NCI-H524 (cell line): Measurements from ENCODE around the gene SKAP1.
"Not testable (repeated sequence)": the region's sequence is repeated elsewhere in the genome, so short reads cannot be mapped to it uniquely, and the experiment has no call there.

Experiments used
- DNase-seq, 2 experiments: peaks; one replicate each; lab custom pipeline; 2025; lab: John Stamatoyannopoulos, UW

Gene SKAP1

DNA sequence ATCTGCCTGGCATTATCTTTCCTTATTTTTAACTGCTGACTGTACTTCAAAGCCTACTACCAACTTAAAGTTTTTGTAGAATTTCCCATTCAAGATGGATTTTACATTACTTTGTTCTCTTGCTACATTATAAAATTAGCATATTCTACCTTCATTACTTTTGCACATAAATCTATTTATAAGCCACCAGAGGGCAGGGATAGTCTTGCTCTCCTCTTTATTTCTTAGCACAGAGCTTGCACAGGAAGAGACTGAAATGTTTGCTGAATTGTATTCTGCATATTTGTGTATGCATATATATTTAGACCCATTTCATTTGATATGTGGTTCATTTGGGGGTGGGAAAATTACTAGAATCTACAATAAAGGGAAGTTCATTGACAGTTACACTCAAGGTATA is 108.0 kb downstream of the SKAP1 start:
- DNase-seq, result no peak

DNA sequence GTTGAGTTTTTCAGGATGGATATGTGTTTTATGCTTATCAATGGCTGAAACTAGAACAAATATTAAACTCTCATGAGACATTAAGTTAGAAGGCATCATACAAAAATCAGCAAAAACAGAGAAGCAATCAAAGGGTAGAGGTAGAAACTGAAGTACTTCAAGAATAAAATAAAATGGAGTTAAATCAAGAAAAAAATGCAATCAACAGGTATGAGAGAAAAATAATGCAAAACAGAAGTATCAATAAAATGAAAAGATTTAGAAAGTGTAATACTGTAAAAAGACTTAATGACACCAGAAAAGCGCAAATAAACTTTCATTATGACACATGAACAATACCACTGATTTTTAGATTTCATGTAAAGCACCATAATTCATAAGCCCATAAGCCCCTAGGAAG is 112.3 kb downstream of the SKAP1 start:
- no peak for DNase-seq

DNA sequence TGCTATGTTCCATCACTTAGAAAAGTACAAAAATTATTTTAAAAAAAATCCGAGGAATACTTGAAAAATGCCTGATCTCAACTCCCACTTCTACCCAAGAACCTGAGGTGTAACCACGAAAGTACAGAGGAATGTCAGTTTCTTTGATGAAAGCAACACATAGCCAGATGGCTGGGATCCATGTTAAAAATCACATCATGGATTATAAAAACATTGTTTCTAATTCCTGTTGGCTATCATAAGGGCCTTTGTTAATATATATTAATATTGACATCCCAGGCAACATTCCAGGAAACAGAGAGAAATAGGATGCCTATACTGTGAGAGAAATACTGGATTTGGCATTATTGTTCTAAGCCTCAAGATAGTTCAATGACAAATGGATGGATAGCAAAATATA is 115.3 kb downstream of the SKAP1 start:
- DNase-seq, result no peak

DNA sequence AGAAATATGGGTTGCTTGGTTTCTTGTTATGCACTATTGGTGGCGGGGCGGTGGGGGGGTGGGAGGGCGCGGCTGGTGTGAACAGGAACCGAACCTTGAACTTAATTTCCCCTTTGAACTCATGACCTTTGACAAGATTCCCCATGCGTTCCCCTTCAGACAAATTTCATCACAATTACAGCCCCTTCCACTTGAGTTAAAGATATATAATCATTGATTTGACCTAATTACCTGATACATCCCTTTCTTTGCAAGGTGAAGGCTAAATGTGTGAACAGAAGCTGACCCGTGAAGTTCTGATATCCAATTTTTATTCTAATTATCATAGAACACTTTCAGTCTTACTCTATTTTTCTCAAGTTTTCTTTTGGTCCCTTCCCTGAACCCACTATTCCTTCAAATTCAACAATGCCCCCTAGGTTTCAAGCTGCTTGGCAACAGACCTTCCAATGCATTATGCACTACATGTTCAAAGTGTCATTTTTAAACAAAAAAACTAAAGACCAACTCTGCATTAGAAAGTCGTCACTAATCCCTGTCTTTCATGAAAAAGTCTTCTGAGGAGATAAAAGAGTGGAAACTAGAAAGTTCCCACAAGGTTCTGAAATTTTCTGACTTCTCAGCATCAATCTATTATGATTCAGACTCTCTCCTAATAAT is 116.8 kb downstream of the SKAP1 start:
- no peak for DNase-seq

DNA sequence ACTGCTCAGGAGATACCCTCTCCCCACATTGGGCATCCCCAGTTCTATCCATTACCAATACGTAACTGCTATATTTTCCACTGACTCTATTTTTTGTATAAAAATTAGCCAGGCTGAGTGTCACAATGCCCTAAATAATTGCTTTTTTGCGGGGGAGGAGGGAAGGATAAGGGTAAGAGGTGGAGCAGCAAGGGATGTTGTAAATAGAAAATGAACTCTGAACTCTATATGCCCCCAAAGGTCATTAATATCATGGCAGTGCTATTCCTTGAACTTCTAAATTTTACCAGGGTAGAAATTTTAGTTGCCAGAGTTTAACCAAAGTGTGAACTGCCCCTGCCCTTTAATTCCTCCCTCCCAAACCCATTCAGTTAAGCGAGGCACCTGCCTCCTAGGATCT is 118.7 kb downstream of the SKAP1 start:
- DNase-seq, result peak in 1 of 2 experiments; percentile 49

DNA sequence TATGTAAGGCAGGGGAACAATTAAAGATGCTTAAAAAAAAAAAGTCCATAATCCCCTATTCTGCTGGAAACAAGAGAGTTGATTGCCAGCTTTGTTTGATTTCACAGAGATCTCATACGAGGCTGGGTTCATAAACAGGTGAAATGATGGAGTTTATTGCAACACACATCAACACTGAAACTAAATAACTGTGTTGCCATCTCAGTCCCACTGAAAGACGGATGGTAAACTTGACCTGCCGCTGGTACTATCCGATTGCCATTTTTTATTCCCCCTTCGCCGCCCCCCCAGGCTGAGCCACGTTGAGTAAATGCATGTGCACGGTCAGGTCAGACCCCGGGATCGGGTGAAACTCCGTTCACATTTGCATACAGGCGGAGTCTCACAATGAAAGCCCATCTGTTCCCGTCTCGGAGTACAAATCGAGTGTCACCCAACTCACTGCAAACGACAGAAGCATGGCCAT is 119.2 kb downstream of the SKAP1 start:
- DNase-seq, result peak; percentile 88 to 96

DNA sequence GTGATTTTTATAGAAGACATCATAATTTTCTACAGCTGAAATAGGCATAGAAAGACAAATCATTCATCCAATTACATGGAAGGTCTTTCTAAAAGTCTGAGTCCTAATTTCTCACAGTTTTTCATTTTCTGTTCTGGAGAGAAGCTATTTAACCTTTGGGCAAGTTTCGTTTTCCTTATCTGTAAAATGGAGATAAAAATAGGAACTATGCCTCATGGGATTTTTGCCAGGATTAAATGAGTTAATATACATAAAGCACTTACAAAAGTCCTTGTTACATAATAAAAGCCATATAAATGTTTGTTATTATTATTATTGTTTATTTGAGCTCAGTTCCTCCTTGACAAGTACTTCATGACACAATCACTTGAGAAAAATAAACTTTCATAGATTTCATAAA is 121.4 kb downstream of the SKAP1 start:
- no peak for DNase-seq

DNA sequence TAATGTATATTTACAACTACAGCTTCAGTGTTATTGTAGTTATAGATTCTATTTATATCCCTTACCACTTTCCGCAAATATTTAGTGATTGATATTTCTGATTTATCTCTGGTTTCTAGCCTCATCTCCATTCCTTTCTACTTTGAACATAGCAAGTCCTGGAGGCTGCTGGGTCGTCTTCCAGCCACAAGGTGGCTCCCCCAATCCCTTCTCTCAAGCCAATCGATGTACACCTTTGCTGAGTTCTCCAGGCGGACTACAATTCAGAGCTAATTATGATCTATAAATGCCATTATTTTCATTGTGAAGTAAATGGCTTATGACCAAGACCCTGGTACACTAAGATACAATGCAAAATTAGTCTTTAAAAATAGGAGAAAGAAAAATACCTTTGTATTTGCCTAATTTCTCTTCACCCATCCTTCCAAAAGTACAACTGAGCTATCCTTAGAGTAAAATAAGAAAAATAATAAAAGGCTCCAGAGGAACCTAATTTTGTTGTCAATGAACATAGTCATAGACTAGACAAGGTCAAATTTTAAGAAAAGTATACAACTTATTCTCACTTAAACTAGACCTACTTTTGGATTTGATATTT is 122.1 kb downstream of the SKAP1 start:
- DNase-seq, result peak; percentile 48 to 71

DNA sequence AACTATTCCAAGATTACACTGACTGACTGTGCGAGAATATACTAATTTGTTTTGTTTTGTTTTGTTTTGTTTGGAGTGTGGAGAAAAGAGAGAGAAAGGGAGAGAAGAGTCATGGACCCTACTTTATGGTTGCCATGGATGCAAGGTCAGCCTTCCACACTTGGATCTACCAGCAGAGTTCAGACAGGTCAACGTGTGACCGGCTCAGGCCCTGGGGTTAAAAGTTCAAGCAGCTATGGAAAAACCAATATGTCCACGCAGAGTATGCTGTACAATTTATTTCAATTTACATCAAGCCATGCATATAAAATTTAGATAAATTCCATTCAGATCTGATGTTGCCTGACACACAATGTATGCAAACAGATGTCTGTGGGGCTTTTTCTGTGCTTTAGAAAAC is 122.8 kb downstream of the SKAP1 start:
- no peak for DNase-seq

DNA sequence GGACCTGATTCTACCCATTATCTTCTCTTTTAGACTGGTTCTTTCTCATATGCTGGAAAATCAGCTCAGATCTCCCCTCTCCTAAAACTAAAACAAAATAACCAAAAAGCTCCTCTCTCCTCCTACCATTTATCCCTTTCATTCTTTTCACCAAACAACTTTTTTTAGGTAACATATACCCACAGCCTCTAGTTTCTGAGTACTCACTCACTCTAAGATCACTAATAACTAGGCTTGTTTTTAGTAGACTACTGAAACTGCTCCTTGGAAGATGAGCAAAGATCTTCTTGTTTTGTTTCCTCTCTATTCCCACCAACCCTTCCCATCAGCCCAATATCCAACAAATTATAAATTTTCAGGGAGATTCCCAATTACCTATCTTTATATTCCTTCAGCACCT is 129.0 kb downstream of the SKAP1 start:
- DNase-seq, result no peak

DNA sequence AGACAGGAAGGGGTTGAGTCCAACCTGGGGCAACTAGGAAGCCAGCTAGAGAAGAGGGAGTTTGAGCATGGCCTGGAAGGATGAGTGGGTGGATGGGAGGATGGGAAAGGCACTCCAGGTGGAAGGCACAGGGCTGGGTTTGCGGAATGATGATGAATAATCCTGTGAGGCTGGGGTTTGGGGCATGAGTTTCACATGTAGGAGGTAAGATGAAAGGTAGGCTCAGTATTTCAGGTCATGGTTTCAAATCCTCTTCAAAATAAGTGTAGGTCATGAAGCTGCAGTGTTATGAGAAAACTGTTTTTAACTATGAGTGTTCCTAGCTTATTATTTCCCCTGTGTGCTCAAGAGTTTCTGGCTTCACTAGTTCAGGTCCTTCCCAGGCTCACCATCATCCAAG is 130.3 kb downstream of the SKAP1 start:
- DNase-seq, result no peak

DNA sequence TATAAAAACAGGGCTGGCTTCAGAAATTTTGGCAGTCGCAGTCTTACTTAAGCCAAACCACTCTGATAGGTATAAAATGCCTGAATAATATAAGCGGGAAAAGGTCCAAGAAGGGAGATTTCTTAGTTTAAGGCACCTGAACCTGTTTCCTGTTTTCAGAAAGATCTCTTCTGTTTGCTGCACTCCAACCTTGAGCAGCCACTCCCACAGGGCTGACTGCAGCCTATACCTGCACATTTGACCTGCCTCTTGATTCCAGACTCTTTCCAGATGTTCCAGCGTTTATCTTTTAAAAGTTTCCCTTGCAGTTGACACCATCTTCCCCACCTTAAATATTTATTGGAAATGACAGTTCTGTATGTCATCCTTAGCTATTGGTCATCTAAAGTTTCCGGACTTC is 132.2 kb downstream of the SKAP1 start:
- no peak for DNase-seq

DNA sequence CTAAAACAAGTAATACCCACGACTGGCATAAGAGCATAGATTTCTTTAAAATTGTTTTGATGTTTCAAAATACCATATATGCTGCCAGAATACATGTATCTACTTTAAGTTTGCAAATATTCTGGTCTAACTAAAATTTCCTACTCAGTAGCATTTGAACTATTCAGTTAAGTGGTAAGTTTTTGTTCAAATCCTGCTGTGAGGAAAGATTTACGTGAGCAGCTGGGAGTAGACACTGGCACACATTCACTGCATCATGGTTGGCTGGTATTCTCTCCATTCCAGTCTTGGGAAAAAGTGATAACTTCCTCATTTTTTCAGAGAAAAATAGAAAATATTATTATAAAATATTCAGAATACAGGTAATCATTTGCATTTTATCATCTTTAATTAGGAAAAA is 133.6 kb downstream of the SKAP1 start:
- DNase-seq, result no peak

DNA sequence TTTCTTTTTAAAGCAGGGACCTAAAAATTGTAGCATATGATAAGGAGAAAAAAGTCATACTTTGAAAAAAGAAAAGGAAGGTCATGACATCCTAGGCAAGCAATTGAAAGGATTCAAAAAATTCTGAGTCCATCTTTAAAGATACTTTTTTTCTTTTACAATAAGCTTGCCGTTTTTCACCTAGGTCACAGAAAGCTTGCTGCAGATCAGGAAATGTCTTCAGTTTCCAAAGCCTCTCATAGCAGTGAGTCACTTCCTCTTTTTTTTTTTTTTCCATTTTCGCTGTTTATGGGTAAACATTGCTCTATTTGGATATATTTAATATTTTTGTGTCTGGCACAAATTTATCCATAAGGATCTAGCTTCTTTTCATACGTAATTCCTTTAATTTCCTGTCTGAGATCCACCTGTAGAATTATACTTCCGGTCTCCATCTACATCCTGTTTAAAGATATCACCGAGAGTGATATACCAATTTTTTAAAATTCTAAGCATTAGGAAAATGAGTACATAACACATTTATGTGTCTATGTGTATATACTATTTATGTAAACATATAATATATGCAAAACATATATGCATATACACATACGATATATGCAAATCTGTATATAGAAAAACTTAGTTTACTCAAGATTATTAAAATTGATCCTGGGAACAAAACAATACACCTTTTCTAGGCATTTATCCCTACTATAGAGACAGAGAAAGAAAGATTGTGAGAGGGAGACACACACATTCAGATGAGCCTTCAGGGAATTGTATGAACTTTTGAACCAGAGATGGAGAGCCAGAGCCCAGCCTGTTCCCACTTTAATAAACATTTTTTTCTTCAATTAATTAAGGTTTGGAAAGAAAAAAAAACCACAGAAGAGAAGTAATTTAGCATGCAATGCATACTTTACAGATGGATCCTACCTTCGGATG is 134.4 kb downstream of the SKAP1 start:
- no peak for DNase-seq

DNA sequence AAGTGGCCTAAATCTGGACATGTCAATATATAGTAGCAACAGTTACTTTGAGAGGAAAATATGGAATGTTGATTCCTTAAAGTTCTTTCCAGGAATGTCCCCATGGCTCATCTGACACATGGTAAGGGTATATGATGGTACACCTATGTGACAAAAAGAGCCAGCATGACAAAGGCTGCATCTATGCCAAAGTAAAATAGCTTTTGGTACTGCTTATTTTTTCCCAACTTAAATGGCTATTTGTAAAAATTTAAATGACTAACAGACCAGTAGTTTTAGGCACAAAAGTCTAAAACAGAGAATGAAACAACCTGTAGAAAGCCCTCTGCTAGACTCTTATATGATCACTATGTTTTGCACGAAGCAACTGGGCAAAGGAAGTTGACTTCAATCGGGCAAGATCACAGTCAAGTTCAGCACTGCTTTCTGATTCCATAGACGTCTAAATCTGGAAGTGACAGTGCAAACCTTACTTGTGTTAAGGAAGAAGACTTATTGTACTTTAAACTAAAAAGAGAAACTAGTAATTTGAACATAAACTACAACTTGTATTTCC is 135.1 kb downstream of the SKAP1 start:
- DNase-seq, result no peak

DNA sequence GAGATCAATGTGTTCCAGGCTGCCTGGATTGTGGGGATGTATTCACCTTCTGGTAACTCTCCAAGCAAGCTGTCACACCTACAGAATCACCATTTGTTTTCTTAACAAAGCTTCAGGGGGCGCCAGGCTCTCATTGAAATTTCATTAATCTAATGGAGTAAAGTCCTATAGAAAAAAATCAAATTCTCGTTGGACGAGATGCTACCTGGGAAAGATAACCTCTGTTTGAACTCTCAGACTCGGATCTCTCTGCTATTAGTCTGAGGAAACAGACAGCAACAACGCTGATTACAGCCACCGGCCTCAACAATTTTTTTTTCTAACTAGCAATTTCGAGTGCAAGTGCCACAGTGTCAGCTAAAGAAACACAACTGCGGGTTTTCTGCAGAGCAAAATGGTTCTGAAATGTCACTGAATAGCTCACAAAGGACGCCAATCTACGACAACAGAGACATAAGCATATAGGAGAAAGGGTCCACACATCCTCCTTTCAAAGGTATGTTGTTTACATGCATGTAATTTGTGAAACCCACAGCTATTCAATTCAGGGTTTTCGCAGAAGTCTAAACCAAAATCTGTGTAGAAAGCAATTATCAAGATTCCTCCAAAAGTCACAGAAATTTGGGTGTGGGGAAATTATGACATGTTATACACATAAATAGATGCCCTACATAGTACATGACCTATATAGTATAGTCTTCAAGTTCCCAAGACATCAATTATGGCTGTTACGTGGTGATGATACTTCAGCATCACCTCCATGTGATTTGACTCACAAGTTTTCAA is 135.8 kb downstream of the SKAP1 start:
- peak in 1 of 2 experiments; percentile 32 for DNase-seq

DNA sequence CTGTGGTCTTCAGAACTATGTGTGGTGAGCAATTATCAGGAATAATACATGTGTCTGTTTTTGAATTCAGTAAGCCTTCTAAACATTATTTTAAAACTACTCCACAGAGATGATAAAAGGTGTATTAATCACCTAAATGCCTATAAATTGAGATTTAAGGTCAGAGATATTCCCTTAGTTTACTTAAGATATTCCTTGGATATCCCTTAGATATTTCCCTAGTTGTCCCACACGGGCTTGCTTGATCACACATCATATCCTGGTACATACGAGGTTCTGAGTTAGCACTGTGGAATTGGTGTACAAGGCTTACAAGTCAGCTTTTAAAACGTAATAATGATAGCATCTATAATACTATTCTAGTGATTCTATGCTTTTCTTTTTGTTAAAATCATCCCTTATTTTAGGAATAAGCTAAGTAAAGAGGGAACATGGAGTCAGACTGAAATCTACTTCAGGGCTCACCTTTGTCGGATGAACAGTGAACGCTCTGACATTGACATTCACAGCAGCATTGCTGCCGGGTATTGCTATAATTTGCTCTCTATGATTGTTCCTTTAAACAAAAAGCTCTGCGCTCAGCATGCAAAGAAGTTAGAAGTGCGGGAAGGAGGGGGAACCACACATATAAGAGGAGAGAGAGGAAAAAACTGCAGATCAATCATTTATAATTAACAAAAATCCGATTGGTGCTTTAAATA is 136.5 kb downstream of the SKAP1 start:
- no peak for DNase-seq

DNA sequence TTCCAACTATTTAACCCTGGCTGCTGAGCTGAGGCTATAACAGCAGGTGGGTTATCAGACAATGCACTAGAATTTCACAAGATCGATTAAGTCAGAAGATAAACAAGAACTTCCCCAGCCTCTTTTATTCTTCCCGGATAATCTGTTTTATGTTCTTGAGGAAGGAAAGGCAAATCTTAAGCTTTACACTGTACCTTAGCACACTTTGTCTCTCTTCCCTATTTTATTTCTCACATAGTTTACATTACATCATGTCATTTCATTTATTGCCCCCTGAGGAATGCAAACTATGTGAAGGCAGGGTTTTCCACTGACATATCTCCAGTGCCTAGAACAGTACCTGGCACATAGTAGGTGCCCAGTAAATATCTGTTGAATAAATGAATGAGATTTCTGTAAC is 139.6 kb downstream of the SKAP1 start:
- DNase-seq, result peak in 1 of 2 experiments; percentile 8

DNA sequence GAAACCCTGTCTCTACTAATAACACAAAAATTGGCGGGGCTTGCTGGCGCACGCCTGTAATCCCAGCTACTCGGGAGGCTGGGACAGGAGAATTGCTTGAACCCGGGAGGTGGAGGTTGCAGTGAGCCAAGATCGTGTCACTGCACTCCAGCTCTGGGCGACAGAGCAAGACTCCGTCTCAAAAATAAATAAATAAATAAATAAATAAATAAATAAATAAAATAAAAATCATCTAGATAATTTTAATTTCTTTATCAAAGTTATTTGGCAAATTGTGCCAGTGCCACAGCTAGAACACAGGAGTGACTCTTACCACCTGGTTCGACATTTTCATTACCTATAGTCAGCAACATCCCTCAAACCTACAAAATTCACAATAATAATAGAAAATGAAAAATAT is 143.1 kb downstream of the SKAP1 start:
- DNase-seq, result not testable (repeated sequence)

DNA sequence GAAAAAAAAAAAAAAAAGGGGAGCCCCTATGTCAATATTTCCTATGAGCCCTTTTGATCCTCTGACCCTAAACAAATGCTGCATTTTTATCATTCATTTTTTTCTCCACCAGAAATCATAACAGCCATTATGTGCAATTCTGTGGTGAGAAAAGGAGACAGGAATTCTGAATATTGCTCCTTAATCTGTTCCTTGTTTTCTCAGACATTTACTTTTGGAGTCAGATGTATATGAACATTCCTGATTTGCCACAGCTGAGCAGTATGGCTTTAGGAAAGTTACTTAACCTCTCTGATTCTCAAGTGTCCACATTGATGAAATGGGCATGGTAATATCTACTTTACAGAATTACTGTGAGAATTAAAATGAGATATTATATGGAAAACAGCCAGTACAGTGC is 144.4 kb downstream of the SKAP1 start:
- no peak for DNase-seq

DNA sequence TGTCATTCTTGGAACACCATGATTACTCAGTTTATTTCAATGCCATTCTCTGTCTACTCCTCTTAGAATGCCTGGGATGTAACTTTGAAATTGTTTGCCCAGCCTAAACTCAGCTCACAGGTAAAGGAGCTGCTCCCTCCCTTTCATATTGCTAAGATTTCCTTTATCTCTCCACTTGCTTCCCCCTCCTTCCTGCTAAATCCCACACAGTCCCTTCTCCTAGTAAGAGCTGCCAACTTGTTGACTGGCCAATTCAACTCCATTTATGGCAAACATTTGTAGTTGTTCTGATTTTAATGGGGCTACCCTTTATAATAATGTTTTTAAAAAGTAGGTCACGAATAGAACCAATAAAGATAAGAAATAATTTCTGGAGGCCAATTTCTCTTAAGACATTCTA is 146.1 kb downstream of the SKAP1 start:
- no peak for DNase-seq
